Urinary bladder (tissue), 4 donors: ENCODE data around the gene LHX2. TPM values are rescaled to one million over a fixed set of nuclear protein-coding genes. Genes with fewer than 3 reads are reported as not detected.

Source experiments
- DNase-seq: peaks from one replicate; pipeline ENCODE4 v3.0.0-alpha.2; 2015; ENCODE audit errors: extremely low spot score
- H3K27ac ChIP-seq: one replicate; pipeline ENCODE4 v1.5.1; 2013; ENCODE audit warnings: low read depth, mild to moderate bottlenecking, moderate library complexity
- H3K36me3 ChIP-seq: one replicate; pipeline ENCODE4 v1.6.1; 2013; ENCODE audit warnings: mild to moderate bottlenecking, moderate library complexity; ENCODE audit not compliant: insufficient read depth
- H3K4me1 ChIP-seq: one replicate; pipeline ENCODE4 v1.6.1; 2013; ENCODE audit warnings: mild to moderate bottlenecking, moderate library complexity; ENCODE audit not compliant: insufficient read depth
- H3K4me3 ChIP-seq: one replicate; pipeline ENCODE4 v1.5.1; 2013; ENCODE audit warnings: low read depth, low read length
- WGBS: extraction: QIAGEN DNeasy Blood & Tissue Kit; methylation state at CpG from one replicate; pipeline ENCODE4 v1.1.7; 2013; 5-methylcytosine and 5-hydroxymethylcytosine counted together
- polyA plus RNA-seq: library from polyadenylated mRNA; stranded (reverse); fragments of 200-250 nt; gene quantifications from one replicate; pipeline ENCODE4 v1.2.3, GENCODE V29; 2013
- total RNA-seq: library from RNA; depleted of rRNA; stranded (reverse); fragments of >200 nt; gene quantifications from one replicate; pipeline ENCODE4 v1.2.3, GENCODE V29; 2014
- donor health status: healthy with polysubstance abuse.
- donor health status: healthy.

The LHX2 gene
- total and polyA plus RNA-seq, 2 donors: not detected

DNA sequence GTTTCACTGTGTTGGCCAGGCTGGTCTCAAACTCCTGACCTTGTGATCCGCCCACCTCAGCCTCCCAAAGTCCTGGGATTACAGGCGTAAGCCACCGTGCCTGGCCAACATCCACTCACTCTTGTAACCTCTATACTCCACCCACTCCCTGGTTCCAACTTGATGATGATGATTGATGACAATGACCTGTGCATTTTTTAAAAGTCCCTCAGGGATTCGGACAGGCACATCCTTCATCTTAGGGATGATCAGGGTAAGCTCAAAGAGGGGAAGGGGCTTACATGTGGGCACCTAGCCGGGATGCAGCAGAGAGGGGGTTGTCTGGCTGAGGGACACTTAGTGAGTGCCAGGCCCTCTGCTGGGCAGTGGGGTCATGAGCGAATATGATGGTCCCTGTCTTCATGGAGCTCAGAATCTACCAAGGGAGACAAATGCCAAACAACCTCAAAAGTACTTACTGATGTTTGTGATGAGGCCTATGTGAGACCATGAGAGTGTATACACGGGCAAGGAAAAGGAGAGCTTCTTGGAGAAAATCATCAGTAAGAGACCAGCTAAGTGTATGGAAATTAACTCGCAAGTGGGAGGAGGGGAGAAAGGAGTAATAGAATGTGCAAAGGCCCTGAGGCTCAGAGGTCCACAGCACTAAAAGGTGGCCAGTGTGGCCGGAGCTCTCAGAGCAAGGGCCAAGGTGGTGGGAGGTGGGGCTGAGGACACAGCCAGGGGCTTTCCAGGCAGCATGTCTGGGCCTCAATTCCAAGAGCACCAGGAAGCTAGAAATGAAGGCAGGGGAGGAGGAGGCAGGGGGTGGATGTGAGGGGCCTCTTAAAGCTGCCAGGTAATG, 27.4 kb downstream of the LHX2 start:
- H3K4me1 ChIP-seq: no peaks in the 10 kb centered on the region
- 75% methylated on average over 9 of the region's 9 CpGs for WGBS
- H3K27ac ChIP-seq: no peak overlapping the region
- no peaks in the 10 kb centered on the region for H3K36me3 ChIP-seq
- no peak for DNase-seq
- no peak overlapping the region for H3K4me3 ChIP-seq

- 29% methylated on average over 21 of the region's 21 CpGs for WGBS
- H3K27ac ChIP-seq: no peak overlapping the region
- H3K4me3 ChIP-seq: peak overlapping the region; percentile 34
- DNase-seq: no peak
- no peaks in the 10 kb centered on the region for H3K4me1 ChIP-seq
- H3K36me3 ChIP-seq: no peaks in the 10 kb centered on the region
These were observed 28.8 kb downstream of the LHX2 start for GRCh38 chr9:124040186-124040931.

DNA sequence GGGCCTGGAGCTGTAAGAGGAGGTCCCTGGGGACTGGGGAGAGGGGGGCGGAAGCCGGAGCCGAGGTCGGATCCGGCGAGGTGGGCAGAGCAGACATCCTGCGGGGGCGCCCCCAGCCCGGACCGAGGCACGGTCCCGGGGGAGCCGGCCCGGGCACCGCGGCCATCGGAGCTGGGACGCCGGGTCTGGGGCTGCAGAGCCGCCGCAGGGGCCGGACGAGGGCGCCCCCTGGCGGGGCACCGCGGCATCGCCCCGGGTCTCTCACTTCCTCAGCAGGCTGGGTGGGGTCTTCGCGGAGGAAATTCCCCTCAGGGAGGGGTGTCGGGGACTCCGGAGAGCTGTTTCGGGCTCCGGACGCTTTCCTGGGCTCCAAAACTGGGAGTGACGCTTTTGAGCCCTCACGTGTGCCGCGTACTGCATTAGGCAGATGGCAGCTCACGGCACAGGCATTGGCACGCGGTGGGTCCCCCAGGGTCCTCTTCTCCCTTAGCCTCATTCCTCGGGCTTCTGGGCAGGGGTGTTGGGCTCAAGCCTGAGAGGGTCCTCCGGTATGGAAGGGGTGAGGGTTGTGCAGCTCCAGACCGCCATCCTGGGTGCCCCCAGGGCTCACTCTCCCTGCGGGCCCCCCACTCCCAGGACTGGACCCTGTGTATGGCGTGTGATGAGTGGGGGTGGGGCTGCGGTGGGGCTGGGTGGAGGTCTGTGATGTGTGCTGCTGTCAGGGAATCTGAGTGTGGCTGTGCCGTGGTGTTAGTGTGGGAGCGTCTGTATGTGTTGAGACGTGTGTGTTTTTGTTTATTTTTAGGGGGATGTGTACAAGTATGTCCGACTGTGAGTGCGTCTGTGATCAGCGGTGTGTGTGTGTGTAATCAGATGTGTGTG, 29.6 kb downstream of the LHX2 start:
- Histone ChIP-seq H3K36me3 (no peaks in the 10 kb centered on the region), H3K27ac (no peak overlapping the region), H3K4me3 (peak overlapping the region; percentile 34), H3K4me1 (no peaks in the 10 kb centered on the region)
- WGBS: 9% methylated on average over 55 of the region's 55 CpGs
- DNase-seq: no peak

- no peak for DNase-seq
- 54% methylated on average over 4 of the region's 4 CpGs for WGBS
These were observed 30.2 kb downstream of the LHX2 start for GRCh38 chr9:124041817-124042116.

DNA sequence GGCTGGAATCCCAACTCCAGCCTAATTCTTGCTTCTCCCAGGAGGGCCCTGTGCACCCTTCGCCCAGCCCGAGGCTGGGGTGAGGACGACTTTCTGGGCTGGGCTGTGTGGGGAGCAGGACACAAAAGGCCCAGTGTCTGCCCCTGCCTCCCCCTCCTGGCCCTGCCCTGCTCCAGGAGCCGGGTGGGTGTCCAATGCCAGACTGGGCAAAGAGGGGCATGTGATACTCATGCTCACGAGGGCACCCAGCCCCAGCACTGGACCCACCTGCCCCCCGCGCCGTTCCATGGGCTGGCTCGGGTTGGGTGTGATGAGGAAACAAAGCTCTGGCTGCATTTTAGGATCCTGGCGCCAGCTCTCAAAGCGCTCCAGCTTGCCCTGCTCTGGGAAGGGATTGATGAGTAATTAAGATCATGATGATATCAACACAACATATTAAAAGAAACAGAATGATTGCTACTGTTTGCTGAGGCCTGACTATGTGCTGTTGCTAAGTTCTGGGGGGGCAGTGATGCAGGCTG, 30.7 kb downstream of the LHX2 start:
- Histone ChIP-seq H3K4me1 (no peaks in the 10 kb centered on the region), H3K27ac (no peak overlapping the region), H3K36me3 (no peaks in the 10 kb centered on the region), H3K4me3 (no peak overlapping the region)
- no peak for DNase-seq
- 57% methylated on average over 11 of the region's 11 CpGs for WGBS

More at GRCh38 chr9:124041817-124042116, 30.2 kb downstream of the LHX2 start:
- Histone ChIP-seq H3K36me3 (no peaks in the 10 kb centered on the region), H3K4me1 (no peaks in the 10 kb centered on the region), H3K4me3 (no peak overlapping the region), H3K27ac (no peak overlapping the region)

DNA sequence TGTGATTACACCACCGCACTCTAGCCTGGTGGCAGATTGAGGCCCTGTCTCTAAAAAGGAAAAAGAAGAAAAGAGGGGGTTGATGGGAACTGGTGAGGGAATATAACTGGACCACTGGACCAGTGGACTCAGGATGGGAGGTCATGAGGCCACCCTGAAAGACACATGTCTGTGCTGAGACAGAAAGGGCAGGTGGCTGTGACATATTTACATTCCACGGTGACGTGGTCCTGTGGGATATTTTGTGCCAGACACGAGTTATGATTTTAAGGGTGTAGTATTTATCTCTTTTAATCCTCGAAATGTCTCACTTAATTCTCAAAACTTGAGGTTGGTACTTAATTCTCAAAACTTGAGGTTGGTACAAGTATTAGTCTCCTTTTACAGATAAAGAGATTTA, 32.9 kb downstream of the LHX2 start:
- Histone ChIP-seq H3K27ac (no peak overlapping the region), H3K36me3 (no peaks in the 10 kb centered on the region), H3K4me1 (no peaks in the 10 kb centered on the region), H3K4me3 (no peak overlapping the region)
- DNase-seq: no peak
- 78% methylated on average over 5 of the region's 5 CpGs for WGBS

GRCh38 chr9:124045076-124045829, 33.7 kb downstream of the LHX2 start:
- H3K4me1 ChIP-seq: no peaks in the 10 kb centered on the region
- H3K27ac ChIP-seq: no peak overlapping the region
- DNase-seq: no peak
- H3K36me3 ChIP-seq: no peaks in the 10 kb centered on the region
- WGBS: 9% methylated on average over 49 of the region's 49 CpGs
- peak overlapping the region; percentile 24 for H3K4me3 ChIP-seq

GRCh38 chr9:124045830-124046177, 34.2 kb downstream of the LHX2 start:
- 11% methylated on average over 18 of the region's 18 CpGs for WGBS
- no peak overlapping the region for H3K27ac ChIP-seq
- no peaks in the 10 kb centered on the region for H3K4me1 ChIP-seq
- H3K36me3 ChIP-seq: no peaks in the 10 kb centered on the region
- peak overlapping the region; percentile 24 for H3K4me3 ChIP-seq
- no peak for DNase-seq

DNA sequence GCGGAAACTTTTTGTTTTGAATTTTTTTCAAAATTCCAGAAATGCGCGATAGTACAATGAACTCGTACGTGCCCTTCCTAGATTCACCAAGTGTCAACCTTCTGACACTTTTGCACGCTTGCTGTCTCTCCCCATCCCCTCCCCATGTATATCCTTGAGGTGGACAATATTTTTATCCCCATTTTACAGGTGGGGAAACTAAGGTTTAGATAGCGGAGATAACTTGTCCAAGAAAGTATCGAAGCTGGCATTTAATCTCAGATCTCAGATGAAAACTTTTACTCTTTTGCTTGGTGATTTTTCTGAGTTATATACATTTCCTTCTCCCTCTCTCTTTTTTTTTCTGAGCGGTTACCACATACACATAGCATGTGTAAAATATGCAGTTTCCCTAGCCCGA, 34.6 kb downstream of the LHX2 start:
- 64% methylated on average over 10 of the region's 10 CpGs for WGBS
- H3K36me3 ChIP-seq: no peaks in the 10 kb centered on the region
- no peak overlapping the region for H3K27ac ChIP-seq
- no peak overlapping the region for H3K4me3 ChIP-seq
- DNase-seq: no peak
- H3K4me1 ChIP-seq: no peaks in the 10 kb centered on the region

- no peak overlapping the region for H3K27ac ChIP-seq
- no peaks in the 10 kb centered on the region for H3K36me3 ChIP-seq
- DNase-seq: no peak
- no peak overlapping the region for H3K4me3 ChIP-seq
- H3K4me1 ChIP-seq: no peaks in the 10 kb centered on the region
- 68% methylated on average over 8 of the region's 8 CpGs for WGBS
These were observed 35.7 kb downstream of the LHX2 start for GRCh38 chr9:124047251-124047672.

DNA sequence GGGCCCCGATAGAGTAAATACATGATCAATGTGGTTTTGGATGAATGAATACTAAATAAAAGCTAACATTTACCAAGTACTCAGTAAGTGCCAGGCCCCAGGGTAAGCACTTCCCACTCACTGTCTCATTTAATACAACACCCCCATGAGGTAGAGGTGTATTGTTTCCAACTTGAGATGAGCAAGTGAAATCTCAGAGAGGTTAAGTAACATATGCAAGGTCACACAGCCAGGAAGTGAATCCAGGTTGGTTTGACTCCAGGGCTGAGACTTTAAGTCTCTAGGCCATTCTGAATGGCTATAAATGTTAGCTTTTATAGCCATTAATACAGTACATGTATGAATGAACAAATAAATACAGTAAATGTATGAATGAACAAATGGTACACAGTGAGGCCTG, 39.4 kb downstream of the LHX2 start:
- 93% methylated on average over 1 of the region's 1 CpG for WGBS
- Histone ChIP-seq H3K4me1 (no peaks in the 10 kb centered on the region), H3K27ac (no peak overlapping the region)

DNA sequence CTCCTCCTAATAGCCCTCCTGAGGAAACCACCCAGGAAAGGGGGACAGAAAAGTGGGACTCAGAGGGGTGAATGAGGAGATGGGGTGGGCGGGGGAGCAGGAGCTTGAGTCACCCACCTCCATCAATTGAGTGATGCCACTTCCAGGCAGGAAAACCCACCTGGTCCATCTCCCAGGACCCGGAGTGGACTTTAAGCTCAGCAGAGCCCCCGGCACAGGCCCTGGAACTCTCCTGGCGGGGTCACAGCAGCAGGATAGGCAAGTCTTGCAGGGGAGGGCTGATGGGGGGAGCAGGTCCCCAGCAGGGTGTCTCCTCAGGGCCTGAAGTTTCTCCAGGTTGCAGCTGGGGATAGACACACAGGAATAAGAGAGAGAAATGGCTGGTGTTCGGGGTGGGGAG, 40.8 kb downstream of the LHX2 start:
- 89% methylated on average over 5 of the region's 5 CpGs for WGBS
- DNase-seq: no peak
- H3K4me3 ChIP-seq: no peak overlapping the region
- H3K27ac ChIP-seq: no peak overlapping the region
- no peaks in the 10 kb centered on the region for H3K4me1 ChIP-seq
- no peaks in the 10 kb centered on the region for H3K36me3 ChIP-seq

More for the DNA sequence above, 39.4 kb downstream of the LHX2 start:
- Histone ChIP-seq H3K36me3 (no peaks in the 10 kb centered on the region), H3K4me3 (no peak overlapping the region)
- no peak for DNase-seq
